ENCODE measurements around the gene LPAR3. TPM values are rescaled to one million over a fixed set of nuclear protein-coding genes. Genes with fewer than 3 reads are reported as not detected.

Gene LPAR3
- total RNA-seq, 2 experiments from 2014 or later = 0.37 to 0.47 TPM

- no peak overlapping the region for H3K27ac Mint-ChIP-seq
- H3K27me3 Mint-ChIP-seq = peaks cover 24% of the 10 kb centered on the region
- CTCF ChIA-PET = interaction anchor here (2.9 kb wide), 1 partner anchor 12 kb away, joined by 17 read pairs; no protein-coding TSS in a partner anchor
- no peak overlapping the region for H3K4me3 Mint-ChIP-seq
- H3K4me1 Mint-ChIP-seq = no peaks in the 10 kb centered on the region
- ATAC-seq = no peak
- DNase-seq = no peak
- H3K9me3 Mint-ChIP-seq (ENCODE audit: low read depth) = no peaks in the 10 kb centered on the region
- H3K36me3 Mint-ChIP-seq = no peaks in the 10 kb centered on the region
These were observed 122.5 kb downstream of the LPAR3 start for GRCh38 chr1:84770481-84770880.

GRCh38 chr1:84769636-84770035, 123.4 kb downstream of the LPAR3 start:
- no peak overlapping the region for H3K4me3 Mint-ChIP-seq
- H3K36me3 Mint-ChIP-seq = no peaks in the 10 kb centered on the region
- CTCF ChIA-PET = interaction anchor here (0.9 kb wide), 1 partner anchor 11 kb away, joined by 3 read pairs; no protein-coding TSS in a partner anchor
- H3K4me1 Mint-ChIP-seq = no peaks in the 10 kb centered on the region
- DNase-seq (no peak), ATAC-seq (no peak)
- no peak overlapping the region for H3K27ac Mint-ChIP-seq
- H3K27me3 Mint-ChIP-seq = peaks cover 31% of the 10 kb centered on the region
- H3K9me3 Mint-ChIP-seq (ENCODE audit: low read depth) = no peaks in the 10 kb centered on the region

GRCh38 chr1:84768634-84769033, 124.4 kb downstream of the LPAR3 start:
- ATAC-seq = no peak
- DNase-seq = no peak
- no peaks in the 10 kb centered on the region for H3K4me1 Mint-ChIP-seq
- CTCF ChIA-PET = interaction anchor here (0.6 to 0.9 kb wide), 3 partner anchors 12 to 167 kb away, joined by 3 read pairs; no protein-coding TSS in a partner anchor
- no peaks in the 10 kb centered on the region for H3K36me3 Mint-ChIP-seq
- no peak overlapping the region for H3K4me3 Mint-ChIP-seq
- H3K27ac Mint-ChIP-seq = no peak overlapping the region
- H3K27me3 Mint-ChIP-seq = peaks cover 38% of the 10 kb centered on the region
- H3K9me3 Mint-ChIP-seq (ENCODE audit: low read depth) = no peaks in the 10 kb centered on the region

GRCh38 chr1:84763912-84764680, 128.9 kb downstream of the LPAR3 start:
- Mint-ChIP-seq H3K27ac (no peak overlapping the region), H3K36me3 (no peaks in the 10 kb centered on the region), H3K27me3 (peaks cover 34% of the 10 kb centered on the region), H3K4me1 (peaks cover 2% of the 10 kb centered on the region), H3K9me3 (ENCODE audit: low read depth) (no peaks in the 10 kb centered on the region), H3K4me3 (no peak overlapping the region)
- ATAC-seq (no peak), DNase-seq (no peak)
- CTCF ChIA-PET = interaction anchor here (0.6 kb wide), 1 partner anchor 8 kb away, joined by 3 read pairs; no protein-coding TSS in a partner anchor

- ATAC-seq = no peak
- CTCF ChIA-PET = interaction anchor here (0.8 to 1.6 kb wide), 4 partner anchors 9 to 33 kb away, joined by 3 read pairs; no protein-coding TSS in a partner anchor
- Mint-ChIP-seq H3K27ac (no peak overlapping the region), H3K4me3 (no peak overlapping the region), H3K4me1 (peaks cover 8% of the 10 kb centered on the region), H3K27me3 (peaks cover 32% of the 10 kb centered on the region), H3K9me3 (ENCODE audit: low read depth) (no peaks in the 10 kb centered on the region), H3K36me3 (no peaks in the 10 kb centered on the region)
- DNase-seq = no peak
These were observed 130.3 kb downstream of the LPAR3 start for GRCh38 chr1:84762664-84763063.

Other genes with a start within 250 kb of the LPAR3 start
- 10 to 100 TPM; 14.1 to 14.5 TPM for gene SSX2IP, start 202.7 kb downstream of the LPAR3 start, total RNA-seq
- 10 to 100 TPM; 51.8 to 60.6 TPM for gene MCOLN2, start 103.9 kb upstream of the LPAR3 start, total RNA-seq
- gene MCOLN3, start 155.3 kb upstream of the LPAR3 start, total RNA-seq = 1 to 10 TPM; 1.1 to 2.2 TPM

All from activated CD8-positive, alpha-beta memory T cell treated with anti-CD3 and anti-CD28 coated beads, Interleukin-2, amount 10 ng/mL, durations not matched to agents 7 days and 5 days (primary cell).